MM.1S (cell line): ENCODE data around the gene AGTRAP.

Experiments
- DNase-seq: peaks from one replicate; pipeline ENCODE4 v3.0.0-alpha.2; 2015
- H2AFZ ChIP-seq: fragments of 300-600 bp; sonication (generic); 2 replicates; pipeline ENCODE4 v1.6.0; 2016; ENCODE audit warnings: antibody characterized with exemption, low read length
- H3F3A ChIP-seq: fragments of 300-600 bp; sonication (generic); 2 replicates; pipeline ENCODE4 v1.6.1; 2016; ENCODE audit warnings: mild to moderate bottlenecking, antibody characterized with exemption, low read length, moderate library complexity, mixed read lengths; ENCODE audit not compliant: insufficient read depth
- H3K27ac ChIP-seq: fragments of 300-600 bp; sonication (generic); 2 replicates; pipeline ENCODE4 v1.5.1; 2016; ENCODE audit warnings: mild to moderate bottlenecking, low read length
- H3K27me3 ChIP-seq: fragments of 300-600 bp; sonication (generic); replicated peaks from 2 replicates; pipeline ENCODE4 v1.6.0; 2016; ENCODE audit warnings: low read length; ENCODE audit not compliant: insufficient read depth
- H3K36me3 ChIP-seq: fragments of 300-600 bp; sonication (generic); replicated peaks from 2 replicates; pipeline ENCODE4 v1.6.1; 2016; ENCODE audit warnings: mild to moderate bottlenecking, low read length, mixed read lengths; ENCODE audit not compliant: insufficient read depth
- H3K4me1 ChIP-seq: fragments of 300-600 bp; sonication (generic); 2 replicates; pipeline ENCODE4 v1.6.1; 2016; ENCODE audit warnings: low read length, mixed read lengths
- H3K4me2 ChIP-seq: fragments of 300-600 bp; sonication (generic); 2 replicates; pipeline ENCODE4 v1.6.0; 2016; ENCODE audit warnings: low read depth, low read length
- H3K4me3 ChIP-seq: fragments of 300-600 bp; sonication (generic); 2 replicates; pipeline ENCODE4 v1.5.1; 2016; ENCODE audit warnings: low read length, mixed read lengths
- H3K79me2 ChIP-seq: fragments of 300-600 bp; sonication (generic); 2 replicates; pipeline ENCODE4 v1.6.1; 2016; ENCODE audit warnings: mixed run types, low read length, mixed read lengths
- H3K9ac ChIP-seq: fragments of 300-600 bp; sonication (generic); 2 replicates; pipeline ENCODE4 v1.6.1; 2016; ENCODE audit warnings: low read length, mixed read lengths
- H3K9me2 ChIP-seq: fragments of 300-600 bp; sonication (generic); replicated peaks from 2 replicates; pipeline ENCODE4 v1.6.1; 2016; ENCODE audit warnings: mild to moderate bottlenecking, low read length, mixed read lengths; ENCODE audit not compliant: insufficient read depth
- H3K9me3 ChIP-seq: fragments of 300-600 bp; sonication (generic); replicated peaks from 2 replicates; pipeline ENCODE4 v1.6.1; 2016; ENCODE audit warnings: mild to moderate bottlenecking, low read length, mixed read lengths; ENCODE audit not compliant: insufficient read depth
- H4K20me1 ChIP-seq: fragments of 300-600 bp; sonication (generic); 2 replicates; pipeline ENCODE4 v1.6.1; 2016; ENCODE audit warnings: mild to moderate bottlenecking, low read length, moderate library complexity, mixed read lengths; ENCODE audit not compliant: insufficient read depth
- EZH2 ChIP-seq: fragments of 300-600 bp; sonication (generic); optimal IDR thresholded peaks from 2 replicates; pipeline ENCODE3; 2017; ENCODE audit warnings: low read depth, mild to moderate bottlenecking, antibody characterized with exemption, low read length, mixed read lengths
- EZH2phosphoT487 ChIP-seq: fragments of 300-600 bp; sonication (generic); IDR thresholded peaks from 2 replicates; pipeline ENCODE4 v1.6.1; 2018; ENCODE audit warnings: antibody characterized with exemption, low read length
- TF ChIP-seq, protein P1 (sequence below): fragments of 300-600 bp; sonication (generic); IDR thresholded peaks from 2 replicates; pipeline ENCODE4 v1.5.1; 2016; ENCODE audit warnings: antibody characterized with exemption, low read length, mixed read lengths

AGTRAP gene

GRCh38 chr1:11751087-11751486 is 15.2 kb downstream of the AGTRAP start:
- DNase-seq, result no peak
- H3K27ac ChIP-seq, result no peak overlapping the region
- H3K4me2 ChIP-seq, result no peak overlapping the region
- no peaks in the 10 kb centered on the region for H3K9me3 ChIP-seq
- H3K4me3 ChIP-seq, result no peak overlapping the region
- no peaks in the 10 kb centered on the region for H3K36me3 ChIP-seq
- no peak overlapping the region for H2AFZ ChIP-seq
- no peaks in the 10 kb centered on the region for H3F3A ChIP-seq
- H3K4me1 ChIP-seq, result 0 out of 2 replicates have a peak, but pooled peaks cover 3% of the 10 kb centered on the region
- no peaks in the 10 kb centered on the region for H4K20me1 ChIP-seq
- H3K9ac ChIP-seq, result no peak overlapping the region
- H3K9me2 ChIP-seq, result no peaks in the 10 kb centered on the region
- no peaks in the 10 kb centered on the region for H3K27me3 ChIP-seq
- no peaks in the 10 kb centered on the region for H3K79me2 ChIP-seq
- TF ChIP-seq EZH2, result no peak
- TF ChIP-seq, protein P1, sequence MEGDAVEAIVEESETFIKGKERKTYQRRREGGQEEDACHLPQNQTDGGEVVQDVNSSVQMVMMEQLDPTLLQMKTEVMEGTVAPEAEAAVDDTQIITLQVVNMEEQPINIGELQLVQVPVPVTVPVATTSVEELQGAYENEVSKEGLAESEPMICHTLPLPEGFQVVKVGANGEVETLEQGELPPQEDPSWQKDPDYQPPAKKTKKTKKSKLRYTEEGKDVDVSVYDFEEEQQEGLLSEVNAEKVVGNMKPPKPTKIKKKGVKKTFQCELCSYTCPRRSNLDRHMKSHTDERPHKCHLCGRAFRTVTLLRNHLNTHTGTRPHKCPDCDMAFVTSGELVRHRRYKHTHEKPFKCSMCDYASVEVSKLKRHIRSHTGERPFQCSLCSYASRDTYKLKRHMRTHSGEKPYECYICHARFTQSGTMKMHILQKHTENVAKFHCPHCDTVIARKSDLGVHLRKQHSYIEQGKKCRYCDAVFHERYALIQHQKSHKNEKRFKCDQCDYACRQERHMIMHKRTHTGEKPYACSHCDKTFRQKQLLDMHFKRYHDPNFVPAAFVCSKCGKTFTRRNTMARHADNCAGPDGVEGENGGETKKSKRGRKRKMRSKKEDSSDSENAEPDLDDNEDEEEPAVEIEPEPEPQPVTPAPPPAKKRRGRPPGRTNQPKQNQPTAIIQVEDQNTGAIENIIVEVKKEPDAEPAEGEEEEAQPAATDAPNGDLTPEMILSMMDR, result no peak
- no peak for TF ChIP-seq EZH2phosphoT487

DNA sequence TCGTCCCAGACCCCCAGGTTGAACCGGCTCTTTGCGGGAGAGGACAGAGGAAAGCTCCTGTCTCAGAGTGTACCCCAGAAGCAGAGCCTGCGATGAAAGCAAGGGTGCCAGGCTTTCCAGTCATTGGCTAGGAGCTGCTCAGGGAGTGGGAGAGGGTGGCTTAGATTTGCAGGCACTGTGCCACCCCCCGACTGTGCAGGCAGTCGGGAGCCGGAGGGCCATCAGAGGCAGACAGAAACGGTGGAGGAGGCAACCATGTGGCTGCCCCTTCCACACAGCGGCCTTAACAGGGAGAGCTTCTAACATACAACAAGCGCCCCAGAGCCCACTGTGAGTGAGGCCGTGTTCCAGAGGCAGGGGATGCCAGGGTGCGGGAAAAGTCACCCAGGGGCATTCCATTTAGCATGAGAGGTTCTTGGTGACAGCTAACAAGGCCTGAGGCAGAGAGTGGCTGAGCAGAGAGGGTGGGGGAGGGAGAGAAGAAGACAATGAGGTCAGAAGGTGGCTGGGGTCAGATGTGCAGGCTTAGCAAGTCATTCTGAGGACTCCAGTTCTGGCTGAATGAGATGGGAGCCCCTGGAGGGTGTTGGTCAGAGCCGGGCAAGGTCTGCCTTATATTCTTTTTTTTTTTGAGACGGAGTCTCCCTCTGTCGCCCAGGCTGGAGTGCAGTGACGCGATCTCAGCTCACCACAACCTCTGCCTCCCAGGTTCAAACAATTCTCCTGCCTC is 16.6 kb downstream of the AGTRAP start:
- H3K79me2 ChIP-seq, result no peaks in the 10 kb centered on the region
- H3K9me3 ChIP-seq, result no peaks in the 10 kb centered on the region
- H3K27ac ChIP-seq, result no peak overlapping the region
- 0 out of 2 replicates have a peak, but pooled peaks cover 3% of the 10 kb centered on the region for H3K4me1 ChIP-seq
- no peak overlapping the region for H2AFZ ChIP-seq
- no peak overlapping the region for H3K4me2 ChIP-seq
- peaks cover 4% of the 10 kb centered on the region; the same call in 1 of the 2 replicates for H3K27me3 ChIP-seq
- no peak overlapping the region for H3K4me3 ChIP-seq
- H4K20me1 ChIP-seq, result no peaks in the 10 kb centered on the region
- DNase-seq, result no peak
- no peaks in the 10 kb centered on the region for H3K36me3 ChIP-seq
- no peaks in the 10 kb centered on the region for H3F3A ChIP-seq
- no peaks in the 10 kb centered on the region for H3K9me2 ChIP-seq
- H3K9ac ChIP-seq, result no peak overlapping the region
- TF ChIP-seq, protein P1, result no peak
- TF ChIP-seq EZH2 (no peak), EZH2phosphoT487 (no peak)

DNA sequence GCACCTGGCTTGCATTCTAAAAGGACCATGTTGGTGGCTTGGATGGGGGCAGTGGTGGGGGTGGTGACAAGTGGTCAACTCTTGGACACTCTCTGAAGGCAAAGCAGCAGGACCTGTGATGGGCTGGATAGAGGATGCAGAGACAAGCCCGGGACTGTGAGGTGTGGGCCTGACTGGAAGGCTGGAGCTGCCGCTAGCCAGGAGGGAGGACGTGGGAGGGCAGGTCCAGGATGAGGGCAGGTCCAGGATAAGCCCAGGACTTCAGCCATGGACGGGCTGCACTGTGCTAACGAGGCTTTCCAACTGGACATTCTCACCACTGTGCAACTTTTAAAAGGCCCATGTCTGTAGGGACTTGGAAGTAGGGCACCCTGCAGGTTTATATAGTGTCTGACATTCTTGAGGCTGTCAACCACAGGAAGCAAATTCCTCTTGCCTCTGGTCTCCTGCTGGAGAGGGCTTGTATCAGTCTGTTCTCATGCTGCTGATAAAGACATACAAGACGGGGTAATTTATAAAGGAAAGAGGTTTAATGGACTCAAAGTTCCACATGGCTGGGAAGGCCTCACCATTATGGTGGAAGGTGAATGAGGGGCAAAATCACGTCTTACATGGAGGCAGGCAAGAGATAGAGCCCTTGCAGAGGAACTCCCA is 17.7 kb downstream of the AGTRAP start:
- DNase-seq, result no peak
- H3K36me3 ChIP-seq, result no peaks in the 10 kb centered on the region
- H3F3A ChIP-seq, result no peaks in the 10 kb centered on the region
- no peak overlapping the region for H3K27ac ChIP-seq
- H3K4me1 ChIP-seq, result 0 out of 2 replicates have a peak, but pooled peaks cover 3% of the 10 kb centered on the region
- no peak overlapping the region for H3K4me2 ChIP-seq
- no peak overlapping the region for H3K9ac ChIP-seq
- H3K27me3 ChIP-seq, result peaks cover 4% of the 10 kb centered on the region; the same call in 1 of the 2 replicates
- H3K9me3 ChIP-seq, result no peaks in the 10 kb centered on the region
- TF ChIP-seq, protein P1, result no peak
- TF ChIP-seq EZH2 (no peak), EZH2phosphoT487 (no peak)
- H3K4me3 ChIP-seq, result no peak overlapping the region
- no peaks in the 10 kb centered on the region for H3K9me2 ChIP-seq
- no peak overlapping the region for H2AFZ ChIP-seq
- no peaks in the 10 kb centered on the region for H3K79me2 ChIP-seq
- H4K20me1 ChIP-seq, result no peaks in the 10 kb centered on the region
